ENCODE results near the gene DLGAP3. TPM values are rescaled to one million over a fixed set of nuclear protein-coding genes. Genes with fewer than 3 reads are reported as not detected.

The DLGAP3 gene
- total RNA-seq, 1 experiment from 2014 or later = 7.3 TPM

DNA sequence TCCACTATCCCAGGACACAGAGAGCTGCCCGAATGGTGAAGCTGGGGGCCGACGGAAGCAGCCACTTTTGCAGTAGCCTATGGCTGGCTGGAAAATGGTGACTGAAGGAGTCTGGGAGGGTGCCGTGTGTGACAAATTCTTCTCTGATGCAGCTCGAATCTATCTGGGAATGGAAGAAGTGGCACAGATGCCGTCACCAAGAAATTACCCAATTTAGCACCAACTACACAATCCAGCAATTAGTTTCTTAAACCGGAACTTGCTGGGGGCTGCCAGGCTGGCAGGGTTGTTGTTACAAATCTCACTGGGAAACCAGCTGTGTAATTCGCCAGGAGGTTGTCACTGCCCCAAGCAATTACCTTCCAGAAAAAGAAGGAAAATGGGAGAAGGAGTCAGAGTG, 18.0 kb downstream of the DLGAP3 start:
- Histone ChIP-seq H3K56ac (ENCODE audit: insufficient read length, low read depth, low read length) (no peak overlapping the region), H3K4me1 (ENCODE audit: insufficient read depth, low read length) (no peaks in the 10 kb centered on the region), H3K9ac (ENCODE audit: extremely low read depth, insufficient read length, low read length) (no peak overlapping the region), H3K23ac (ENCODE audit: insufficient read length, low read depth, low read length) (no peak overlapping the region), H2BK15ac (ENCODE audit: low read depth, low read length) (no peak overlapping the region), H2BK5ac (ENCODE audit: insufficient read length, low read length) (no peak overlapping the region), H3K27me3 (ENCODE audit: insufficient read depth, low read length) (no peaks in the 10 kb centered on the region), H2BK120ac (ENCODE audit: low read depth, low read length, poor library complexity, severe bottlenecking) (no peak overlapping the region), H2BK20ac (ENCODE audit: low read depth, low read length, poor library complexity, severe bottlenecking) (no peak overlapping the region), H2AK5ac (ENCODE audit: insufficient read length, low read length) (no peak overlapping the region), H3K79me1 (ENCODE audit: insufficient read depth, low read depth, low read length, poor library complexity, severe bottlenecking) (no peaks in the 10 kb centered on the region), H3K9me3 (ENCODE audit: control insufficient read depth, low read depth, low read length) (no peaks in the 10 kb centered on the region), H3K14ac (ENCODE audit: insufficient read depth, low read length) (no peak overlapping the region), H3T11ph (ENCODE audit: low read length) (no peak overlapping the region), H3K18ac (ENCODE audit: insufficient read length, low read depth, low read length) (no peak overlapping the region), H4K8ac (replicated peaks; ENCODE audit: insufficient read length, low read depth, low read length) (no peak overlapping the region), H2BK12ac (ENCODE audit: insufficient read length, low read depth, low read length) (no peak overlapping the region), H3K23me2 (ENCODE audit: insufficient read length, low read depth, low read length, poor library complexity, severe bottlenecking) (no peaks in the 10 kb centered on the region), H2AFZ (ENCODE audit: low read length) (no peak overlapping the region), H4K91ac (ENCODE audit: insufficient read length, low read depth, low read length) (no peak overlapping the region), H3K27ac (ENCODE audit: insufficient read length, low read depth, low read length) (no peak overlapping the region), H3K79me2 (ENCODE audit: insufficient read depth, low read length) (no peaks in the 10 kb centered on the region), H3K4me2 (ENCODE audit: insufficient read depth, insufficient read length, low read length) (no peak overlapping the region), H4K20me1 (ENCODE audit: control insufficient read depth, insufficient read depth, insufficient read length) (no peaks in the 10 kb centered on the region), H4K5ac (ENCODE audit: insufficient read length, low read depth, low read length) (no peak overlapping the region), H3K4ac (ENCODE audit: low read depth, low read length) (no peak overlapping the region)
- H3K4me3 Mint-ChIP-seq = no peak overlapping the region
- peaks cover 0 to under 1% of the 10 kb centered on the region in 2 experiments; a peak in 1 of 4 replicates for H3K4me1 Mint-ChIP-seq
- DNase-seq = no peak
- WGBS (ENCODE audit: extremely low coverage, insufficient read length, low lambda C conversion rate) = no CpG with 5 or more reads among the region's 8 CpGs
- H3K27me3 Mint-ChIP-seq (ENCODE audit: low read depth) = peaks cover 11% of the 10 kb centered on the region
- H3K9me3 Mint-ChIP-seq = no peaks in the 10 kb centered on the region; a peak in 1 of 5 replicates
- no peak overlapping the region for H3K27ac Mint-ChIP-seq
- no peaks in the 10 kb centered on the region for H3K36me3 Mint-ChIP-seq (ENCODE audit: insufficient read depth in 1 of 3, low read depth in 3 of 3)
- TF ChIP-seq CTCF (conservative IDR thresholded peaks at IDR 0.05) = no peak
